ENCODE data around the gene TMPRSS6.

The TMPRSS6 gene

GRCh38 chr22:37026325-37026724 lies 83.2 kb downstream of the TMPRSS6 start:
- no peak for DNase-seq (ENCODE audit: low read depth)

GRCh38 chr22:37025500-37026070 lies 83.9 kb downstream of the TMPRSS6 start:
- DNase-seq (ENCODE audit: low read depth): no peak

GRCh38 chr22:37024339-37025157 lies 85.0 kb downstream of the TMPRSS6 start:
- no peak for DNase-seq (ENCODE audit: low read depth)

DNA sequence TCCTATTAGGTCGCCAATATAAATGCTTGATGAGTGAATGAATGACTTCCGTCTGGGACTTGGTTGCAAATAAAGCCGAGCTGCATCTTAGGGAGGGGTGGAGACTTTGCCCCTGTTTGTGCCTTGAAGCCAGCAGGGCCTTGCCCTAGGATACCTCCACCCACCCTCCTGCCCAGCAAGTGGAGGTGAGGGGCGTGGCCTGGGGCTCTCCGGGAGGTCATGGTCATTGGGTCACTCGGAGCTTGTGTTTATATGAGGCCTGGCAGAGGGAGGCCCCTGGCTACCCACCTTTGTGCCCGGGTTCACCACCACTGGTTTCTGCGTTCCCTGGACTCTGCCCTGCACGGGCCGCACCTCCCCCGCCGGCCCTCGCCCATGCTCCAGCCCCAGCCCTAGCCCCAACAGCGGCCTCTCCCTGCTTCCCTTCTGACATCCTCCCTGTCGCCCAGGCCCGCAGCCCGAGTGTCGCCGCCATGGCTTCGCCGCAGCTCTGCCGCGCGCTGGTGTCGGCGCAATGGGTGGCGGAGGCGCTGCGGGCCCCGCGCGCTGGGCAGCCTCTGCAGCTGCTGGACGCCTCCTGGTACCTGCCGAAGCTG lies 85.7 kb downstream of the TMPRSS6 start:
- no peak for DNase-seq (ENCODE audit: low read depth)

- DNase-seq (ENCODE audit: low read depth): no peak
Observed at GRCh38 chr22:37022483-37023337, 86.8 kb downstream of the TMPRSS6 start.

GRCh38 chr22:37021710-37022482 lies 87.6 kb downstream of the TMPRSS6 start:
- peak; percentile 51 for DNase-seq (ENCODE audit: low read depth)

DNA sequence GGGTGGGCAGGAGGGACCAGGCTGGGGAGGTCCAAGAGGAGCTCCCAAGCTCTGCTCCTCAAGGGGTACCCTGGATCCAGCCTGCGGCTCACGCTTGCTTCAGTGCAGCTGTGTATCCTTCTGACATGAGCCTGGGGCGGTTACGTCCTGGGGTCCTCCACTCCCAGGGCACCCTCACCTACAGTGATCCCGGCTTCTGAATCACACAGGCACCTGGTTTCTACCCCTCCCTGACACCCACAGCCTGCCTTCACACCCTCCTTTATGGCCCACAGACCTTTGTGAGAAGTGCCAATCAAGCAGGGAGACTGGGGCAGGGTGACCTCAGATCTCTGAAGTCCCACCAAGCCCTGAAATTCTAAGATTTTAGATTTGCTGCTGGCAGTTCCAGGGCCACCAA lies 88.5 kb downstream of the TMPRSS6 start:
- DNase-seq (ENCODE audit: low read depth): no peak

DNA sequence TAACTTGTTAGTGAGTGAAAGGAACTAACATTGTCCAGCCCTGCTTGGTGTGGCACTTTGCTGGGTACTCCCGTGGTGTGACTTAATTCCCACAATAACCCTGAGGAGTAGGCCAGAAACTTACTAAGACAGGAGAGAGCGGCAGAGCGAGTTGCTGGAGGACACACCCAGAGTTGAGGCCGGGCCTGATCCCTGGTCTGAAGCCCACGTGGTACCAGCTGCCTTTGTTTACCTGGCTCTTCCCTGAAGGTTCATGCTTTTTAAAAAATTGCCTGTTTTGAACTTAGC lies 89.4 kb downstream of the TMPRSS6 start:
- no peak for DNase-seq (ENCODE audit: low read depth)

- peak; percentile 18 for DNase-seq (ENCODE audit: low read depth)
Observed at GRCh38 chr22:37019309-37020191, 90.0 kb downstream of the TMPRSS6 start, which contains the start of the genes MPST and TST. MPST (plus strand) TSS chr22:37019742; CDS start chr22:37019837, 95 bp downstream. TST (minus strand) TSS chr22:37019447; CDS start chr22:37018732, 715 bp downstream.

- no peak for DNase-seq (ENCODE audit: low read depth)
Observed at GRCh38 chr22:37018815-37019308, 90.7 kb downstream of the TMPRSS6 start.

GRCh38 chr22:37018086-37018814 lies 91.3 kb downstream of the TMPRSS6 start:
- DNase-seq (ENCODE audit: low read depth): no peak

DNA sequence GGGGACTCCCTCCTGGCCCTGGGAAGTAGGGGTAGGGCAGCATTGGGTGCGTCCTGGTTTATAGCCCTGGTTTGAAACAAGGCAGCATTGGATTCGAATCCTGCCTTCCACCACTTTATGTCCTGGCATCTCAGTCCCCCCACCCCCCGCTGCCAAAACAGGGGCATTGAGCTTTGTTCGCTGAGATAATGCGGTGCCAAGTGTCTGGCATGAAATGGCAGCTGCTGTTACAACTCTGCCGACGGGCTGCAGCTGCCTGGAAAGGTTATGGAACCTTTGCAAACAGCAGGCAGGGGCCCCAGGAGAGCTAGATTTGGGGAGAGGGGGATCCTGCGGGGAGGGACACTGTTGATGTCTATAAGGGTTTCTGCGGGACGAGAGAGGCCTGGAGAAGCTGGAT lies 92.2 kb downstream of the TMPRSS6 start:
- DNase-seq (ENCODE audit: low read depth): no peak

DNA sequence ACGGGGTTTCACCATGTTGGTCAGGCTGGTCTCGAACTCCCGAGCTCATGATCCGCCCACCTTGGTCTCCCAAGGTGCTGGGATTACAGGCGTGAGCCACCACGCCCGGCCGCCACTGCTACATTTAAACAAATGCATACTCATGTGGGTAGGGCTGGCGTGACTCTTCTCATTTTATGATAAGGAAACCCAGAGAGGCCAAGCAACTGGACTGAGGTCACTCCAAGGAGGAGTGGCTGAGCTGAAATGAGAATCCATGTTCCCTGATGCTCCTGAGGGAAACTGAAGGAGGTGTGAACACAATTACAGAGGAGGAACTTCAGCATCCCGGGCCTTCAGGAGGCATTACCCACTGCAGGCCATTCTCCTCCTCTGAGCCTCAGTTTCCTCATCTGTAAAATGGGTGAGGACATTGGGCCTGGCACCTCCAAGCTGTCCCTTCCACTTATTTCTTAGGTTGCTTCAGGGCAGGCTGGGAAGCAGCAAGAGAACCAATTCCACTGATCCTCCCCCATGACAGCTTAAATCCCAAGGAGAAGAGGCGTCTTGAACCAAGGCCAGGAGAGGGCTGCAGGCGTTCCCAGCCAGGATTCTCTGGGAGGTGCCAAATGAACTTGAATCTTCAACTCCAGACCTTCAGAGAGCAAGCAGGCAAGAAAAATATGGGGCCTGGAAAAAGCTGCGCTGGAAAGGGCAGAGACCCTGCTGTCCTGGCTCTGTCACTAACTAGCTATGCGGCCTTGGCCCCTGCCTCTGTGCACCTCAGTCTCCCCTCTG lies 93.2 kb downstream of the TMPRSS6 start:
- DNase-seq (ENCODE audit: low read depth): no peak

DNA sequence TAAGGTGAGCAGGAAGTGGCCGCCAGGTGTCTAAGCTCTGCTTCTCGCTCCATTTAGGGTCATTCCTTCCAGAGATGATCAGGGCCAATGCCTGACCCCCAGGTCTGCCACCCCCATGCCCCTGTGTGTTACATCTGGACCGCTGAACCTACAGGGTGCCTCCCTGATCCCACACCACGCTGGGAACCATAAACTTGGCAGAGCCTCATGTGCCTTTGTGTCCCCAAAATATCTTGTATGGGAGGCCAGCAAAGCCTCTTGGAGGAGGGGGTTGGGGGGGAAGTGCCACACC lies 94.0 kb downstream of the TMPRSS6 start:
- no peak for DNase-seq (ENCODE audit: low read depth)

Data from activated T-cell treated with anti-CD3 and anti-CD28 coated beads for 1 hour (primary cell).